Vagina (tissue), 2 donors: ENCODE measurements around the gene JPH2.

ENCODE experiments used
- CTCF ChIP-seq, 3 experiments: fragments of 450-650 bp in 2 of 3; fragments of 200-600 bp in 1 of 3; sonication (generic) in 1 of 3; IDR thresholded peaks; one replicate each; pipeline ENCODE4 v1.5.1; 2017 to 2019; ENCODE audit warnings: antibody characterized with exemption in 3 of 3, mild to moderate bottlenecking in 2 of 3, moderate library complexity in 2 of 3
- POLR2AphosphoS5 ChIP-seq, 2 donors: sonication (generic); formaldehyde crosslinking; IDR thresholded peaks; one replicate each; pipeline ENCODE4 v1.9.0; 2017; ENCODE audit warnings: antibody characterized with exemption in 2 of 2, mild to moderate bottlenecking in 2 of 2, low read depth in 1 of 2; ENCODE audit not compliant: insufficient read depth in 1 of 2

GRCh38 chr20:44157061-44157460 lies 29.9 kb downstream of the JPH2 start:
- TF ChIP-seq CTCF (IDR thresholded peaks at IDR 0.05) (no peak), POLR2AphosphoS5 (IDR thresholded peaks at IDR 0.05; ENCODE audit: insufficient read depth in 1 of 2, low read depth in 1 of 2) (no peak)
